ENCODE measurements around the gene OBP2A. TPM values are rescaled to one million over a fixed set of nuclear protein-coding genes. Genes with fewer than 3 reads are reported as not detected.

OBP2A gene
- total and polyA plus RNA-seq, 7 experiments from 2014 or later: not detected

DNA sequence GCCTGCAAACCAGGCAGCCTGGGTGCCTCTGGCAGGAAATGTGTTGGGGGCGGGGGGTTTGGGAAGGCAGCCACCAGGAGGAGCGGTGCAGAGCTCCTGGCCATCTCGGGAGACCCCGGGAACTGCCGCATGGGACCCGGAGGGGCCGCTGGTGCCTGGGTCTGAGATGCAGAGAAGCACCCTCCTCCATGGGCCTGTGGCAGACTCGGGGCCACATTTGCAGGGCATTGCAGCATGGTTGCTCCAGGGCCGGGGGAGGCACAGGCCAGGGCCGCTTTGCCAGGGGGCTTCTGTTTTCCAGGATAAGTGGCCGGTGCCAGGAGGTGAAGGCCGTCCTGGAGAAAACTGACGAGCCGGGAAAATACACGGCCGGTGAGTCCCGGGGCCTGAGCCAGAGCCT lies 23.0 kb upstream of the OBP2A start:
- POLR2A ChIA-PET: interaction anchor here (0.7 kb wide), 1 partner anchor 87 kb away, joined by 3 read pairs; no protein-coding TSS in a partner anchor
- no peak overlapping the region for H3K4me3 Mint-ChIP-seq

DNA sequence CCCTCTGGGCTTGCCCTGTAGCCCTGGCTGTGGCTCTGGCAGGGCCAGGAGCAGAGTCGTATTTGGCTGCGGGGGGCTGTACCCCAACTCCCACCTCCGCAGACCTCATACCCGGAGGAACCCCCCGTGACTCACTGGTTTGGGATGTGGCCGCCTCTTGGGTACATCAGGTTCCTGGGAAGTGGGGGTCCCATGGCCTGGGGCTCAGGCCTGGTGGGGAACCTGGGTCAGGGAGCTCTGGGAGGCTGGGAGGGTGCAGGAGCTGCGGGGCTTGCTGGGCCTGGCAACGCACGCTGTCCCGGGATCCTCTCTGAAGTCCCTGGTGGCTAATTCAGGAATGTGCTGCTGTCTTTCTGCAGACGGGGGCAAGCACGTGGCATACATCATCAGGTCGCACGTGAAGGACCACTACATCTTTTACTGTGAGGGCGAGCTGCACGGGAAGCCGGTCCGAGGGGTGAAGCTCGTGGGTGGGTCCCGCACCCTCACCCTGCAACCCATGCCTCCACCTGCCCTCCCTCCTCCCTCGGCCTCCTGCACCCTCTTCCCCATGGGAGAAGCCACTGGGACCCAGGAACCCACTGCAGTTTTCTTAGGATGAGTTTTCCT lies 22.3 kb upstream of the OBP2A start:
- Histone ChIP-seq H3K27ac (ENCODE audit: low read depth, low read length) (no peak overlapping the region), H3K4me3 (ENCODE audit: low read length) (no peak overlapping the region), H3K36me3 (ENCODE audit: control insufficient read depth in 2 of 3, insufficient read depth in 3 of 3, low read length in 3 of 3) (no peaks in the 10 kb centered on the region), H3K9me3 (ENCODE audit: control insufficient read depth in 2 of 3, low read length in 3 of 3) (no peaks in the 10 kb centered on the region), H3K27me3 (ENCODE audit: control insufficient read depth in 2 of 2, insufficient read depth in 2 of 2, low read length in 2 of 2) (no peaks in the 10 kb centered on the region), H3K4me1 (ENCODE audit: control insufficient read depth in 2 of 2, insufficient read depth in 2 of 2, low read length in 2 of 2) (no peaks in the 10 kb centered on the region)
- no peak overlapping the region for H3K27ac Mint-ChIP-seq
- DNase-seq (no peak), ATAC-seq (no peak)
- peaks cover 0 to under 1% (median 0%) of the 10 kb centered on the region in 7 donors for H3K4me1 Mint-ChIP-seq
- intact Hi-C loops (cut with micrococcal nuclease): no loop called here
- peaks cover 0 to 11% (median 5%) of the 10 kb centered on the region in 5 donors for H3K27me3 Mint-ChIP-seq
- no peaks in the 10 kb centered on the region for H3K36me3 Mint-ChIP-seq
- POLR2A ChIA-PET: no interaction called here
- no peak overlapping the region for H3K4me3 Mint-ChIP-seq
- CTCF ChIA-PET: no interaction called here
- H3K9me3 Mint-ChIP-seq: no peaks in the 10 kb centered on the region

More for the DNA sequence above, 23.0 kb upstream of the OBP2A start:
- H3K4me1 ChIP-seq (ENCODE audit: control insufficient read depth in 2 of 2, insufficient read depth in 2 of 2, low read length in 2 of 2): no peaks in the 10 kb centered on the region
- H3K9me3 ChIP-seq (ENCODE audit: control insufficient read depth in 2 of 3, low read length in 3 of 3): no peaks in the 10 kb centered on the region
- Mint-ChIP-seq H3K27ac (no peak overlapping the region), H3K9me3 (no peaks in the 10 kb centered on the region), H3K4me1 (no peaks in the 10 kb centered on the region), H3K27me3 (peaks cover 0 to 11% (median 10%) of the 10 kb centered on the region in 5 donors), H3K36me3 (no peaks in the 10 kb centered on the region)
- no peak overlapping the region for H3K4me3 ChIP-seq (ENCODE audit: low read length)
- no peak overlapping the region for H3K27ac ChIP-seq (ENCODE audit: low read depth, low read length)
- DNase-seq (no peak), ATAC-seq (no peak)
- no peaks in the 10 kb centered on the region for H3K36me3 ChIP-seq (ENCODE audit: control insufficient read depth in 2 of 3, insufficient read depth in 3 of 3, low read length in 3 of 3)
- no peaks in the 10 kb centered on the region for H3K27me3 ChIP-seq (ENCODE audit: control insufficient read depth in 2 of 2, insufficient read depth in 2 of 2, low read length in 2 of 2)
- CTCF ChIA-PET: no interaction called here
- intact Hi-C loops (cut with micrococcal nuclease): no loop called here

DNA sequence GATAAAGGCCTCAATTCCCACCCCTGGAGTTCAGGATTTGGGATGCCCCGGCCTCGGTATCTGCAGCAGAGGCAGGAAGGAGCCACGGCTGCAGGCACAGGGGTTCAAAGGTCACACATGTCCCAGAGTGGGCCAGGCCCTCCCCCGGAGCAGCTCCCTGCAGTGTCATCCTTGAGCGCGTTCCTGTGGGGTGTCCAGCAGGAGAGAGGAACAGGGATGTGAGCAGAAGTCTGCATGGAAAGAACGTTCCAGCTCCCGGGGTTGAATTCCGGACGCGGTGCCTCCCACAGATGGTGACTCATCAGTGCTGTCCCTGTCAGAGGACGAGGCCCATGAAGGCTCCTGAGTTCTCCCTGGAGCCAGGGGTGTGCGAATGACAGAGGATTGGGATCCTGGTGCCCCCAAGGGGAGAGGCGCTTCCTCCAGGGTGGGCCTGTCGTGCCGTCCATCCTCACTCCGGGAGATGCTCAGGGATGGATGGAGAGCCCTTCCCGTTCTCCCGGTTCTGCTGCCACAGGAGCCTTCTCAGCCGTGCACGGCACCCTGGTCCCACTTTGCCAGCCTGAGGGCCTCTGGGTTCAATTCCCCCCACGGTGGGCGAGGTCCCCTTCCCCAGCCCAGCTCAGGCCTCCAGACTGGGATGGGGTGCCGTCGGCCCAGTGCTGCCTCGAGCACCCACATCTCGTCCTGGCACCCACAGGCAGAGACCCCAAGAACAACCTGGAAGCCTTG lies 21.6 kb upstream of the OBP2A start:
- Histone ChIP-seq H3K4me3 (ENCODE audit: low read length) (no peak overlapping the region), H3K4me1 (ENCODE audit: control insufficient read depth in 2 of 2, insufficient read depth in 2 of 2, low read length in 2 of 2) (no peaks in the 10 kb centered on the region), H3K9me3 (ENCODE audit: control insufficient read depth in 2 of 3, low read length in 3 of 3) (no peaks in the 10 kb centered on the region), H3K27ac (ENCODE audit: low read depth, low read length) (no peak overlapping the region), H3K36me3 (ENCODE audit: control insufficient read depth in 2 of 3, insufficient read depth in 3 of 3, low read length in 3 of 3) (no peaks in the 10 kb centered on the region), H3K27me3 (ENCODE audit: control insufficient read depth in 2 of 2, insufficient read depth in 2 of 2, low read length in 2 of 2) (no peaks in the 10 kb centered on the region)
- Mint-ChIP-seq H3K9me3 (no peaks in the 10 kb centered on the region), H3K4me1 (peaks cover 0 to 2% (median 0%) of the 10 kb centered on the region in 7 donors), H3K27ac (no peak overlapping the region), H3K27me3 (peaks cover 0 to 10% (median 2%) of the 10 kb centered on the region in 5 donors), H3K4me3 (no peak overlapping the region), H3K36me3 (no peaks in the 10 kb centered on the region)
- ATAC-seq (no peak), DNase-seq (no peak)
- ChIA-PET POLR2A (no interaction called here), CTCF (no interaction called here)
- intact Hi-C loops (cut with micrococcal nuclease): no loop called here

DNA sequence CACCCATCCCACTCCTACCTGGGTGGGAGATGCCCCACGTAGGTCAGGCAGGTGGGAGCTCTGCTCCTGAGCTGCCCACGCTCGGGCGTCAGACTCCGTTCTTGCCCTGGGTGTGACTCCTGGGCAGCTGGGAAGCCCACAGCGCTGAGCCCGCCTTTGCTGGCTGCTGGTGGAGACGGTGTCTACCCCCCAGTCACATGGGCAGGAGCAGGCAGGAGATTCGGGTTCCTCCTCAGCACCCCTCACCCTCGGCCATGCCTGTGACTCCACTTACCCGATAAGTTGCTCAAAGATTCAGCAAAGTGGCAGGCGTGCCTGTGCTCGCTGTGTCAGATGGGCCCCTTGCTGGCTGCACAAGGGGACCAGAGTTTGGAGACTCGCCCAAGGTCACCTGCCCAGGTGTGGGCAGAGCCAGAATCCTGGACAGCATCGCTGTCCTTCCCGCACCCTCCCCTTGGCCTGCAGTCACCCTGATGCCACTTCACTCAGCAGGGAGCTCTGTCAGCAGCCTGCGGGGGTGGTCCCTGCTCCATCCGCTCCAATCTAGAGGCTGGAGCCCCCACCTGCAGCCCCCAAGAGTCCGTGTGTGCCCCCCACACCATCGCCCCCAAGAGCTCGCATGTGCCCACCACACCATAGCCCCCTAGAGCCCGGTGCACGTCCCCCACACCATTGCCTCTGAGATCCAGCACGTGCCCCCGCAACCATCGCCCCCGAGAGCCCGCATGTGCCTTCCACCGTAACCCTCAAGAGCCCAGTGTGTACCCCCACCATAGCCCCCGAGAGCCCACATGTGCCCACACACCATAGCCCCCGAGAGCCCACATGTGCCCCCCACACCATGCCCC lies 20.5 kb upstream of the OBP2A start:
- Mint-ChIP-seq H3K36me3 (no peaks in the 10 kb centered on the region), H3K4me3 (no peak overlapping the region), H3K27me3 (peaks cover 0 to 6% (median 4%) of the 10 kb centered on the region in 5 donors), H3K27ac (no peak overlapping the region), H3K4me1 (peaks cover 0 to 2% (median 0%) of the 10 kb centered on the region in 7 donors), H3K9me3 (no peaks in the 10 kb centered on the region)
- Histone ChIP-seq H3K36me3 (ENCODE audit: control insufficient read depth in 2 of 3, insufficient read depth in 3 of 3, low read length in 3 of 3) (no peaks in the 10 kb centered on the region), H3K27ac (ENCODE audit: low read depth, low read length) (no peak overlapping the region), H3K9me3 (ENCODE audit: control insufficient read depth in 2 of 3, low read length in 3 of 3) (no peaks in the 10 kb centered on the region), H3K27me3 (ENCODE audit: control insufficient read depth in 2 of 2, insufficient read depth in 2 of 2, low read length in 2 of 2) (no peaks in the 10 kb centered on the region), H3K4me1 (ENCODE audit: control insufficient read depth in 2 of 2, insufficient read depth in 2 of 2, low read length in 2 of 2) (no peaks in the 10 kb centered on the region), H3K4me3 (ENCODE audit: low read length) (no peak overlapping the region)
- intact Hi-C loops (cut with micrococcal nuclease): no loop called here
- CTCF ChIA-PET: no interaction called here
- POLR2A ChIA-PET: no interaction called here
- ATAC-seq: no peak
- no peak for DNase-seq

DNA sequence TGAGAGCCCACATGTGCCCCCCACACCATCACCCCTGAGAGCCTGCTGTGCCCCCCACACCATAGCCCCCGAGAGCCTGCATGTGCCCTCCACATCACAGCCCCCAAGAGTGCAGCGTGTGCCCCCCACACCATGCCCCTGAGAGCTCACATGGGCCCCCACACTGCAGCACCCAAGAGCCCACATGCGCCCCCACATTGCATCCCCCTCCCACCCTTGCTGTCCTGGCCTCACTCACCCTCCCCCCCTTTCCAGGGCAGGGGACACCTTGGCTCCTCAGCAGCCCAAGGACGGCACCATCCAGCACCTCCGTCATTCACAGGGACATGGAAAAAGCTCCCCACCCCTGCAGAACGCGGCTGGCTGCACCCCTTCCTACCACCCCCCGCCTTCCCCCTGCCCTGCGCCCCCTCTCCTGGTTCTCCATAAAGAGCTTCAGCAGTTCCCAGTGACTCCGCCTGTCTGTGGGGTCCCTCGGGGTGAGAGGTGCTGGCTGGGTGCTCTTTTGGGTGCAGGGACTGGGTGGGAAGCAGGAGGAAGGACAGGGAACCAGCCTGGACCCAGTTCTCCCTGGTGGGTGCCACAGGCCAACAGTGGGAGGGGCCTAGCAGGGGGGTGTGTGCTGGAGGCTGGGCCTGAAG lies 19.7 kb upstream of the OBP2A start:
- no peaks in the 10 kb centered on the region for H3K36me3 Mint-ChIP-seq
- intact Hi-C loops (cut with micrococcal nuclease): no loop called here

DNA sequence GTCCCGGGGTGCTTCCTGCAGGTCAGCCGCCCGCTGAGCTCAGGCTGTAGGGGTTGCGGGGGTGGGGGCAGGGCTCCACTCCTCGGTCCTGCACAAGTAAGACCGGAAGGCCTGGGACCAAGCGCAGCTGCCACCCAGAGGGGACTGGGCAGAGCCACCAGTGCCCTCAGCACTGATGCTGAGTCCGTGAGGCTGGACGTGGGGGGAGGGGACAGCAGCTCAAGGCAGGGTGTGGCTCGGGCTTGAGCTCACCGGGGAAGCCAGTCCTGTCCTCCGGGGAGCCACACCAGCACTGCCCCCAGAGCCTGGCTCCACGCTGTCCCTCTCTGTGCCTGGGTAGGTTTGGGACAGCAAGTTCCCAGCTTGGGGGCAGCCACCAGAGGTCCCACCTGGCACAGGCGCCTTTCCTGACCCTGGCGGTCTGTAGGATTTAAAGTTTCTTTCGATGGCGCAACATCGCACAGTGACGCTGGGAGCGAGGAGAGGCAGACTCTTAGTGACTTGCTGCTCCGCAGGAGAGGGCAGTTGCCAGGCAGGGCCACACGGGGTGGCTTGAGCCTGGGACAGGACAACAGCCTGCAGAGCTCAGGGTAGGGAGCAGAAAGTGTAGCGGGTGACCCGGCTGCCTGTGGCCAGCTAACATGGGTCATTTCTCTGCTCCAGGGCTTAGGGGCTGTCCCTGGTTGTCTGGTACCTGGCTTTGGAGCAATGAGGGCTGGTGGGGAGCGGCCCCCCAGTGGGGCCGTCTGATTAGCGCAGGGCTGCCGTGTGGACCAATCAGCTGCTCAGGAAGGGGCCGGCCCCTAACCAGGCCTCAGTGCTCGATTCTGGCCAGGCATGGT lies 19.0 kb upstream of the OBP2A start:
- H3K27ac Mint-ChIP-seq: no peak overlapping the region
- CTCF ChIA-PET: no interaction called here

More for the DNA sequence above, 19.7 kb upstream of the OBP2A start:
- no peaks in the 10 kb centered on the region for H3K27me3 ChIP-seq (ENCODE audit: control insufficient read depth in 2 of 2, insufficient read depth in 2 of 2, low read length in 2 of 2)
- H3K4me3 Mint-ChIP-seq: no peak overlapping the region
- peaks cover 0 to 2% (median 0%) of the 10 kb centered on the region in 7 donors for H3K4me1 Mint-ChIP-seq
- ChIA-PET CTCF (no interaction called here), POLR2A (no interaction called here)
- DNase-seq (no peak), ATAC-seq (no peak)
- H3K9me3 Mint-ChIP-seq: no peaks in the 10 kb centered on the region
- H3K27me3 Mint-ChIP-seq: peaks cover 0 to 12% (median under 1%) of the 10 kb centered on the region in 5 donors
- no peak overlapping the region for H3K27ac Mint-ChIP-seq
- H3K4me1 ChIP-seq (ENCODE audit: control insufficient read depth in 2 of 2, insufficient read depth in 2 of 2, low read length in 2 of 2): no peaks in the 10 kb centered on the region
- H3K27ac ChIP-seq (ENCODE audit: low read depth, low read length): no peak overlapping the region
- H3K36me3 ChIP-seq (ENCODE audit: control insufficient read depth in 2 of 3, insufficient read depth in 3 of 3, low read length in 3 of 3): no peaks in the 10 kb centered on the region
- no peaks in the 10 kb centered on the region for H3K9me3 ChIP-seq (ENCODE audit: control insufficient read depth in 2 of 3, low read length in 3 of 3)
- H3K4me3 ChIP-seq (ENCODE audit: low read length): no peak overlapping the region

More for the DNA sequence above, 19.0 kb upstream of the OBP2A start:
- Histone ChIP-seq H3K4me1 (ENCODE audit: control insufficient read depth in 2 of 2, insufficient read depth in 2 of 2, low read length in 2 of 2) (no peaks in the 10 kb centered on the region), H3K9me3 (ENCODE audit: control insufficient read depth in 2 of 3, low read length in 3 of 3) (no peaks in the 10 kb centered on the region), H3K4me3 (ENCODE audit: low read length) (no peak overlapping the region), H3K27ac (ENCODE audit: low read depth, low read length) (no peak overlapping the region), H3K27me3 (ENCODE audit: control insufficient read depth in 2 of 2, insufficient read depth in 2 of 2, low read length in 2 of 2) (no peaks in the 10 kb centered on the region), H3K36me3 (ENCODE audit: control insufficient read depth in 2 of 3, insufficient read depth in 3 of 3, low read length in 3 of 3) (no peaks in the 10 kb centered on the region)
- DNase-seq (no peak), ATAC-seq (no peak)
- Mint-ChIP-seq H3K9me3 (no peaks in the 10 kb centered on the region), H3K36me3 (no peaks in the 10 kb centered on the region), H3K27me3 (peaks cover 0 to 16% (median 7%) of the 10 kb centered on the region in 5 donors), H3K4me1 (peaks cover 0 to 2% (median 0%) of the 10 kb centered on the region in 7 donors), H3K4me3 (no peak overlapping the region)
- intact Hi-C loops (cut with micrococcal nuclease): no loop called here
- POLR2A ChIA-PET: no interaction called here
